SK-N-SH treated with all-trans-retinoic acid at 6 μM for 48 hours (cell line): ENCODE measurements around the gene ZNF618.

Experiments
- PATZ1 ChIP-seq: fragments of 250-450 bp; sonication (Bioruptor Pico); IDR thresholded peaks from 2 replicates; pipeline ENCODE4 v1.8.0; 2020; ENCODE audit warnings: mild to moderate bottlenecking, moderate library complexity, borderline replicate concordance
- RARB ChIP-seq: fragments of 250-450 bp; sonication (Bioruptor Pico); IDR thresholded peaks from 2 replicates; pipeline ENCODE4 v1.8.0; 2021; ENCODE audit warnings: mild to moderate bottlenecking, moderate library complexity
- ZFP30 ChIP-seq: fragments of 450-650 bp; formaldehyde crosslinking; IDR thresholded peaks from 2 replicates; pipeline ENCODE4 v1.5.0; 2022; ENCODE audit warnings: mild to moderate bottlenecking, moderate library complexity
- ZNF8 ChIP-seq: fragments of 450-650 bp; formaldehyde crosslinking; IDR thresholded peaks from 2 replicates; pipeline ENCODE4 v1.5.0; 2020; ENCODE audit warnings: mild to moderate bottlenecking, moderate library complexity

GRCh38 chr9:113962396-113962795 lies 86.3 kb downstream of the ZNF618 start:
- no peak for TF ChIP-seq ZFP30 (CRISPR knock-in tag)
- no peak for TF ChIP-seq RARB
- no peak for TF ChIP-seq ZNF8
- TF ChIP-seq PATZ1, result no peak
